ENCODE measurements around the gene LLCFC1.

LLCFC1 gene

DNA sequence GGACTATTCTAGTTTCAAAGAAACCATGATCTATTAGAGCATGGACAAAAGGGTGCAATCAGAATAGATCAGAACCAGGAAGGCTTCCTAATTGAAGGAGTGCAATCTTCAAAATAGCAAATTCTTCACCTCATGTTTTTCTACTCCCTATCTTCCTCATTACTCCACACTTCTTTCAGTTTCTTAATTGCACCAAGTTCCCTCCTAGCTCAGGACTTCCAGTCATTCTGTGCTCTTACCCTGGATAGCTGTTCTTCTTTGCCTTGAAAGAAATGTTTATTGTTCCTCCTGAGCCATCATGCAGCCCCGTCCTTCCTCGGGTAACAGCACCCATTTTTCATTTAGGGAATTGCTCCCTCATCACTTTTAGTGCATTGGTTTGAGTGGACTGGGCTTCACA is 28.8 kb upstream of the LLCFC1 start:
- DNase-seq: no peak

DNA sequence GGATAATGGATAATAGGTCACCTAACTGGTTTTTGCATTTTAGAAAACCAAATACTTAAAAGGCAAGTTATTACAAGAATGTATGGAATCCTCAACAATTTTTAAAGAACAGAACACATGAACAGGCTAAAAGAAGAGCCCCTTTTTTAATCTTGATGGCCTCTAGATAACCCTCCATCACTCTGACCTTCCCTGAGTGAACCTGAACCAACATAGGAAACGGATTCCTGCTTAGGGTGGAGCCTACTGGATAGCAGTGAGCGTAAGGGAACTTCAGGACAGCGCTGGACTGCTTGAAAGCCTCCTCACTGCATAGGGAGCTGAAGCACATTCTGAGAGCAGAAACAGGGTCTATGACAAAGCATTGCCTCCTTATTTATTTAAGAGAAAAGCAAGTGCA is 26.2 kb upstream of the LLCFC1 start:
- no peak for DNase-seq

DNA sequence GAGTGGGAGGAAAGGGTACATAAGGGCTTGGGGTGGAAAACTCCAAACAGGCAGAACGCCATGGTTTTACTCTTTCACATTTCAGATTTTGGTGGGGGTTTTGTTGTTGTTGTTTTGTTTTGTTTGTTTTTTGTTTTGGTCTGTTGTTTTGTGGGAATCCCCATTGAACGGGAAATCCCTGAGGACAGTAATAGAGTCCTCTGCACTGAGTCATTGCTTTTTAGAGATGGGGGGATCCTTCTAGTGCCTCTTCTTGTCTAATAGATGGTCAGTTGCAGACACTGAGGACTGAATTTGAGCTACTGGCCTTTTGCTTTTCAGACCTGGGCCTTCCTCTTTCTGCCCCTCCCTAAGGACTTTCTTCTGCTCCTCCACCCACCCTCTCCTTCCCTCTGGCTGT is 25.7 kb upstream of the LLCFC1 start:
- no peak for DNase-seq

DNA sequence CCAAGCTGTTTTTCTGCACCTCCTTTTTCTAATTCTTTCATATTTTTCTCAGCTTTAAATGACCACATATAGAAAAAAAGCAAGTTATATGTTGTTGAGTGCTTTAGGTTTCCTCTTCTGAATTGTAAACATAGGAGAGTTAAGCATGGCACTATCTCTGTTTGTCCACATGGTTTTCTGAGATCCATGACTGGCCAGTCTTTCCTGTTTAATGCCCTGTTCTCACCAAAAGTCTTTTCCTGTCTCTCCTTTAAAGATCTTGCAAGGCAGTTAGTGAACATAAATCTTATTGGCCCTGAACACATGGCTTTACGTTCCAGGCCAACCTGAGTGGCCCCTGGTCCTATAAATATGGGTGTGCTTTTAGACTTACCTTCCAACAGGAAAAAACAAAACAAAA is 25.2 kb upstream of the LLCFC1 start:
- no peak for DNase-seq

DNA sequence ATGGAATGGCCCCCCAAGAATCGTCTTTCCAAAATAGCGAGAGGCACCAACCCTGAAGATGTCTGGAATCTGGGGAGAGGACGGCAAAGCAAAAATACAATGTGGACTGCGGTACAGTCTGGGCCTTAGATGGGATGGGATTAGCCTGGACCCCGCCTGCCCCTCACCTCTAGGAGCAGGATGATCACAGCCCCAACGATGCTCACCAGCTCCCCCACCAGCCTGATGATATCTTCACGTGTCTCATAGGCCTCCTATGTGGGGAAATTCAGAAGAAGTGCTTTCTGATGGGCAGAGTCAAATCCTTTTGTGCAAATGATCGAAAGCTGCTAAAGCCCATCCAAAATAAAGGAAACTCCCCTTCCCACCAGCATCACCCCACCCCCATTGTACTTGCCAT is 24.0 kb upstream of the LLCFC1 start:
- DNase-seq: no peak

DNA sequence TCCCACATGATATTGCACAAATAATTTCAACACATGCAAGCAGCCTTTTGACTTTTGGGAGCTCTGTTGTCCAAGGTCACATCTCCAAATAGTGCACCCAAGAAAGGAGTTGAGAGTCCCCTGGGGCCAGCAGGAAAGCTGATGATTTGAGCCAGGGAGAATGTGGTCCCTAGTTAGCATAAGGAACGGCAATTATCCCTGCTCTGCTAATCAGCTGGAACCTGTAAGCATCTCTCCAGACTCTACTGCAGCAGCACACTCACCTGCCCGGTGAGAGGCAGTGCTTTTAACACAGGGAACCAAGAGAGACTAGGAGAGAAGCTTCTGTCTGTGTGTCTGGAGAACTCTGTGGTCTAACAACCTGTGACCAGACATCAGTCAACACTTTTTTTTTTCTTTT is 22.8 kb upstream of the LLCFC1 start:
- no peak for DNase-seq

DNA sequence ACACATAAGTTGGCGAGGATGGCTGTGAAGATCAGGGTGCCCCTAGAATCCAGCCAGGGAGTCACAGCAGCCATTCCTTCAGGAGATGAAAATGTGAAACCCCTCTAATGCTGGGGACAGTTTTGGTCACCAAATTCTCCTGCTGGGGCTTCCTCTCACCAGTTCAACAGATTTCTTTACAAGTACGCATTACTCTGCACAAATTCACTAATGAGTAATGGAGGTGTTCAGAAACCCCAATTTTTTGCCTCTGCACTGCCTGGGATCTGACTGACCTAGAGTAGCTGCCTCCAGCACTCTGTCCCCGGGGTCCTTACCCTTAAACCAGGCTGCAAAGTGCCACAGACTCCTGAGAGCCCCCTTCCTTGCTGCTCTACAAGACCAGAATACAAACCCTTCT is 21.8 kb upstream of the LLCFC1 start:
- DNase-seq: no peak

DNA sequence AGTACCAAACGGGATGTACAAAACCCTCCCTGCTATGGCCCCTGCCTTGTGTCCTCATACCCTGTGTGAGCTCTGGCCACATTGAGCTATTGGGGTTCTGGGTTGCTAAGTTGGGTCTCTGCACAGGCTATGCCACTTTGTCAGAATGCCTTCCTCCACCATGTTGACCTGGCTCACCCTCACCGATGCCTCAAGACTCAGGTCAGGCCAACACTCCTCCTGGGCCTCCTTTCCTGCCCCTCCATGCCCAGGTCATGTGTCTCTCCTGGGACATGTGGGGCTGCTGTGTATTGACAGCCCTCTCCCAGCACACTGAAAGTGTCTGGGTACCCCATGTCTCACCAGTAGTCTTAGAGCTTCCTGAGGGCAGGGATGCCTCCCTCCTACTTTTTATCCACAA is 20.4 kb upstream of the LLCFC1 start:
- no peak for DNase-seq

DNA sequence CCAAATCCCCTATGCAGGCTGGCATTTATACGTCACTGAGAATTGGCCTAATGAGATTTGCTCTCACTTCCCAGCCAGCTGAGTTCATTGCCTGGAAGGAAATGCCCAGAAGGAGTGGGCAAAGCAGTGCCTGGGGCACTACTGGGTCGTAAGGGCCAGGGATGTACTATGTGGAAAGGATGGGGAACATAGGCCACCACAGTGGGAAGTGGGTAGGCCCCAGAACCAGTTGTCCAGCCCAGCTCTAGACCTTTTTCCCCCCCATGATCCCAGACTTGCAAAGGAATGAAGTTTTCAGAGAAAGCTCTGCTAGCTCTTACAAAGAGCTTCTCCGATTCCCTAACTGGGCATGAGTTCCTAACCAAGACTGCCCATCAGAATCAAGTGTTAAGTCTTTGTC is 19.6 kb upstream of the LLCFC1 start:
- no peak for DNase-seq

DNA sequence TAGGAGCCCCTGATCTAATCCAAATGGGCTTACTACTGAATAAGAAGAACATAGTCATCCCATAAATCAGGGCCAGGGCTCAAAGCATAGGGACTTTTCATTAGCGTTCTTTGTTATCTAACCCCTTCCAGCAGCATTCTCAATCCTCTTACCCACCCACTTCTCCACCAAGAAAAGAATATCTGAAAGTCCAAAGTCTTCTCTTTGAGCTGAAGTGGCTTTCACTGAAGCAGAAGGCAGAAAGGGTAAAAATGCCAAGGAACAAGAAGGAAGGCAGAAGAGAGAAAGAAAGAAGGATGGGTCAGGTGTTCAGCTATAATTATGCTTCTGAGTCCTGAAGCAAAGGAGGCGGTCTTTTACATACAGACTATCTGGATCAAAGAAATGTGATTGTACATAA is 15.9 kb upstream of the LLCFC1 start:
- no peak for DNase-seq

DNA sequence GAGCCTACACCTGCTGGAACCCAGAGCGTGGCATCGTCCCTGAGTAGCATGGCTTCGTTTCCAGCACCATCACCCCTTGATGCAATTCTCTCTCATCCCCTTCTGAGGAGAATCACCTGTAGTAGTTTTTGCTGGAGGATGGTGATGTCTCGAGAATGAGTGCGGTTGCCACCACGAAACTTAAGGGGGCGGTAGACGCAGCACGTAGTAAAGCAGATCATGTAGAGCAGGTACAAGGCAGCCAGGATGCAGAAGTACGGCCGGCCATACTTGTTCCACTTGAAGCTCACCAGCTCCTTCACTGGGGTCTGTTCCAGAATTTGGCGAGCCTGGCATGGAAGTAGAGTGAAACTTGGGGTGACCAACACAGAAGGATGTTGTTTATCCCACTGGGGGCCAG is 13.9 kb upstream of the LLCFC1 start:
- DNase-seq: no peak

DNA sequence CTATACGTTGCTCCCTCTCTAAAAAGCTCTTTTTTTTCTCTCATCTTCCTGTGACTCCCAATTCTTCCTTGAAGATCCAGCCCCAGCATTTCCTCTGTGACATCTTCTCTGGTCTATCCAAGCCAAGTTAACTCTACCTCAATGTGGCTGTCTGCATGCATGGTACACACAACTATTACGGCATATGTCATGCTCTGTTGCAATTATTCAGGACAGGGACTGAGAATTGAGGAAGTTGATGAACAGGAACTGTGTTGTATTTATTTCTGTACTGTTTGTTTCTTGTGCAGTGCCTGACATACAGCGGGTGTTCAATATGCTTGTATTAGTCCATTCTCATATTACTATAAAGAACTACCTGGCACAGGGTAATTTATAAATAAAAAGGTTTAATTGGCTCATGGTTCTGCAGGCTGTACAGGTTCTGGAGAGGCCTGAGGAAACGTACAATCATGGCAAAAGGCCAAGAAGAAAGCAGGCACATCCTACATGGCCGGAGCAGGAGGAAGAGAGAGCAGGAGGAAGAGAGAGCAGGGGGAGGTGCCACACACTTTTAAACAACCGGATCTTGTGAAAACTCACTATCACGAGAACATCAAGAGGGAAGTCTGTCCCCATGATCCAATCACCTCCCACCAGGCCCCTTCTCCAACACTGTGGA is 12.1 kb upstream of the LLCFC1 start:
- DNase-seq: no peak

DNA sequence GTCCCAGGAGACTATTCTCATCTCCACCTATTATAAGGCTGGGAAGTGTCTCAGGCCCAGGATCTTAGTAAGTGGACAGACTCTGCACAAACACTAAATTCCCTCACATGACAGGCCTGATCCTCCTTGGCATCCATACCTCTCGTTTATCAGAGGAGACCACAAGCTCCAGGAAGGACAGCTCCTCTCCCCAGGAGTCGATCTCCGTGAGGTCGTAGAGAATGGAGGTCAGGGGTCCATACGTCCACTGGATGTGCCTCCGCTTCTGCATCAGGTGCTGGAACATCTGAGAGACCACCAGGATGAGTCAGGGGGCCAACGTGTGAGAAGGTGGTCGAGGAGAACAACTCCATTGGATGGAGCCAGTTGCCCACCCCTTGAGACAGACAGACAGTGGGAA is 11.3 kb upstream of the LLCFC1 start:
- DNase-seq: no peak

DNA sequence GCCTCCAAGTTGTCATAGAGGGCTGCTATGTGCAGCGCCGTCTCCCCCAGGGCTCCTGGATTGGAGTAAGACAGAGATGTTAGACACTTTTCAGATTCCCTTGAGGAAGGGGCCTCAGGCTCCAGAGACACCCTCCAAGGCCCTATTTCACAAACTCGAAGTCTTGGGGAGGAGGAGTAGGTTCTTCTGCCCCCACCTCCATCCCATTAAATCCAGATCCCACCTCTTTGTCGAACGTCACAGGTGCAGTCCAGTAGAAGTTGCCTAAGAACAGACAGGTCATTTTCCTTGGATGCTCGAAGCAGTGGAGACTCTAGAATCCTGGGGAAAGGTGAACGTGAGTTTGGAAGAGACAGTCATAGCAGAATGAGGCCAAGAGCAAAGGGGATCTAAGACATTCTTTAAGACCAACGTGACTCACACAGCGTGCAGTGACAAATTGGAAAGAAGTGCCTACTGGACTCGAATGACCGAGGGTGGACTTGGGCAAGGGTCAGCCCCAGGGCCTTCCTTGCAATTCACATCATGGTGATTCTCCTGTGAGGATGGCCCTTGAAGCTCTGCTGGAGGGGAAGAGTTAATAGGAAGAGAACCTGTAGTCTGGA is 9.1 kb upstream of the LLCFC1 start:
- DNase-seq: no peak

DNA sequence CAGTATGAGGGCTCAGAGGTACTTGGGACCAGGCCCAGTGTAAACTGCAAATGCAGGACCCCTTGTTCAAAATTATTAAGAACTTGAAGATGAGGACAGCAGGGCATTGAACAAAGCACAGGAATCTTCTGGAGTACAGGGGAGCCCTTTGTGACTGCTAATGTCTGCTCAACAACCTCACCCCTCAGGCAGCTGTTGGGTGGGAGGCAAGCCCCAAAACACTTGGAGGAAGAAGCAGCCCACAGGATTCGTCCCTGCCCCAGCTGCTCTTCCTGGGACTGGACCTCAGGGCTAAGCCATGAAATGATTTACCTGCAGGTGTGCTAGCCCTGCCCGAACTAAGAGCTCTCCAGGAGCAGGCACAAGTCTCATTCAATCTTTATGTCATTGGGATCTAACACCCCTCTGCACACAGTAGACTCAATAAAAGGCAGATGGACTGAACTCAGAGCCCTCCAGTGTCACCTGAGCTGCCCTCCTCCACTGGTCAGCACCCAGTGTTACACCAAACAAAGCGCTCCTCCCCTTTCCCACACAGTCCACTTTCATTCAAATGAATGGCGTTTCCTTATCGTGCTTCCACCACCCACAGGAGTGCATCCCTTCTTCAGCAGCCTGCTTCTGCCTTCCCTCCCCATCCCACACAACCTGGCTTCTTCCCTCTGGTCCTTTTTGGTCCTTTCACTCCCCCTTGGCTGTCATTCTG is 6.7 kb upstream of the LLCFC1 start:
- DNase-seq: no peak

DNA sequence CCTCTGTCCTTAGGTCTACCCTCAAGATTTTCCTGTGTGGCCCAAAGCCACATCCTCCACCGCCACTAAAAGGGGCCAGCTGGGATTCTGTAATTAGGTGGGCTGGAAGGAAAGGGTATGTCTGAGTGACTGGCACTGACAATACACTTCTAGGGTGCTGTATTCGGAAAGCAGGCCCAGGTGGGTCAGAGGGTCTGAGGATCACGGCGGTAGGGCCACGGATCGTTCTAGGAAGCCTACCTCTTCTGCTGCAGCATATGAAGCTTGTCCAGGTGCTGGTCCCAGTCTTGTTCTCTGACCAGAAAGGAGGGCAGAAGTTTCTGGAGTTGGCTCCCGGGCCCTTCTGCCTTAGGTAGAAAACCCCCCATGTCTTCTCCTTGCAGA is 6.2 kb upstream of the LLCFC1 start:
- DNase-seq: no peak

DNA sequence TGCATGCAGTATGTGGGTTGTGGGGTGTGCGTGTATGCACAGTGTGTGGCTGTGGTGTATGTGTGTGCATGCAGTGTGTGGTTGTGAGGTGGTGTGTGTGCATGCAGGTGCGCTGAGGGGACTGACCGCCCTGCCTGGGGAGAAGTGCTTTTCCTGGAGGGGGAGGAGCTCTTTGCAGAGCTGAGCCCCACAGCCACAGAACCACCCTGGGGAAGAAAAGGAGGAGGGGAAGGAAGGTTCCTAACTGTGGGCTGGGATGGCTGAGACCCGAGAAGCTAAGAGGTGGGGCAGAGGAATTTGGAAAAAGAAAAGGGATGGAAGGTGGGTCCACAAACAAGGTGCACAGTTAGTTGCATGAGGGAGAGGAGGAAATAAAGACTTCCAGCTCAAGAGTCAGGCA is 5.7 kb upstream of the LLCFC1 start, which contains the start of gene TRPV5:
Gene TRPV5 (minus strand): TSS at position 123 of the 400 bp plus-strand sequence. CDS start 287 bp downstream, outside the sequence.
- no peak for DNase-seq

DNA sequence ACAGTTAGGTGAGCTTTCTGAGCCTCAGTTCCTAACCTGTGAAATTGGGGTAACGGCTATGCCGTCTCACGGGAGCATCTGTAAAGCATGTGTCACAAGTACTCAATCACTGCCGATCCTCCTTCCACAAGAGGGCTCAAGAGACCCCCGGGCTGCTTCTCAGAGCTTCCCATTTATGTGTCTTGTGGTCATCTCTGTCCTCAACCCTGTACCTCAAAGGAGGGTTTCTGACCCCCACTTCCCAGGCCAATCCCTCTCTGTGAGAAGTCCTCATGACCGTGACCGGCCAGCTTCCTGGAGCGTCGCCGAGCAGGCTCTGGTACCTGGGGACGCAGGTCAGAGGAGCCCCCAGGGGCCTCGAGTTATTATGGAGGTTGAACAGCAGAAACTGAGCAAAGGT is 5.2 kb upstream of the LLCFC1 start:
- no peak for DNase-seq

DNA sequence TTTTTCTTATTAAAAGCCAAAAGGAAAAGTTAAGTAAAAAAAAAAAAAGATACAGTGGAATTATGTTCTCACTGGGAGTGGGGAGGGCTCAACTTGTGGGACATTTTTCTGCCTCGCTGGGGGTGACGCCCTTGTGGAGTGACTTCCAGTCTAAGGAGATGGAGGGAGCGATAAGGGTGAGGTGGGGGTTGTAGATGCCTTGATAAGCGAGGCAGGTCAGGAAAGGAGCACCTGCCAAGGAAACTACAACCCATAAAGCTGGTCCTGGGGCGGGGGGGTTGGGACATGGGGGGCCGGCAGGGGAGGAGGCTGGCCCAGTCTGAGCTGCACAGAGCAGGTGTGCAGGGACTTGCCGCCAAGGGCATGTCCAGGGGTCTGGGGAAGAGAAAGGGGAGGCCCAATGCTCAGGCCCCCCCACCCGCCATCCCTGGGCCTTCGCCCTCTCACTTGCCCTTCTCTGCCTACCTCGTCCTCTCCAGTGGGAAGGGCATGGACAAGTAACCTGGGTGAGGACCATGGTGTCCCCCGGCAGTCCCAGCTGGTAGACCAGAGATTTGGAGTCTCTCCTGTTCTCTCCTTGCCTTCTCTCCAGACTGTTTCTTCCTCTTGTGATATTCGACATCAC is 3.2 kb upstream of the LLCFC1 start:
- DNase-seq: no peak

DNA sequence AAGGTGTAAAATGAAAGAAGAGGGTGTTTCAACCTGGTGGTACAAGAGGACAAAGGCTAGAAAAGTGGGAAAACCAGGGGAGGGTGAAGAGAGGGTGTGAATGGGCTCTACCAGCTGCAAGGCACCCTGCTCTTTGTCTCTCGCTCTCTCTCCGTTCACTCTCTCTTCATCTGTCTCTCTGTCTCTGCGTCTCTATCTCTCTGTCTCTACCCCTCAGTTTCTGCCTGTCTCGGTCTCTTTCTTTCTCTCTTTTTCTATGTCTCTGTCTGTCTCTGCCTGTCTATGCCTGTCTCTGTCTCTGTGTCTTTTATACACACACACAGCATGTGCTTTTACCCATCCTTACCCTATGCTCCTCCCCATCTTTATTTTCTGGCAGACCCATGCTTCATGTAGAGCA is 673 bp upstream of the LLCFC1 start:
- no peak for DNase-seq

DNA sequence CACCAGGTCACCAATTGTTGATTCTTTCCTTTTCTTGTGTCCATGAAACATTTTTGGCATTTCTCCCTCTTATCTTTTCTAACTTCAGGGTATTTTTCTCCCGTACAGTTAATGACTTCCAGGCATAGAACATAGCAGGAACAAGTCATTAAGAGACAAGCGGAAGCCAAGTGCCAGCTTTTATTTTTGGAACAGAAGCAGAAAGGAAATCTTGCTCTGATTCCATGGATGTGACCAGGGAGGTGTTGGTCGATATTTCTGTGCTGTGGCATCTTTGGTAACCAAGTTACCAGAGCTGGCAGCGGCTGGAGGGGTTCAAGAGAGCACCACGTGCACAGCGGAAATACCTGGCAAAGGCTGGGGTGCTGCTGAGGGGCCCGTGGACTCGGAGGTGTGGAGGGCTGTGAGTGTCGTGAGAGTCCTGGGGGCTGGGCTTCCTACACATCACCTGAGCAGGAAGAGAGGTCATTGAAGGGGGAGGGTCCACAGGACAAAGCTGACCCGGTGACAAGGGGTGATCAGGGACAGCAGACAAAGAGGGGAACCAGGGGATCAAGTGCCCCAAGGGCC is 1.8 kb downstream of the LLCFC1 start:
- DNase-seq: no peak

DNA sequence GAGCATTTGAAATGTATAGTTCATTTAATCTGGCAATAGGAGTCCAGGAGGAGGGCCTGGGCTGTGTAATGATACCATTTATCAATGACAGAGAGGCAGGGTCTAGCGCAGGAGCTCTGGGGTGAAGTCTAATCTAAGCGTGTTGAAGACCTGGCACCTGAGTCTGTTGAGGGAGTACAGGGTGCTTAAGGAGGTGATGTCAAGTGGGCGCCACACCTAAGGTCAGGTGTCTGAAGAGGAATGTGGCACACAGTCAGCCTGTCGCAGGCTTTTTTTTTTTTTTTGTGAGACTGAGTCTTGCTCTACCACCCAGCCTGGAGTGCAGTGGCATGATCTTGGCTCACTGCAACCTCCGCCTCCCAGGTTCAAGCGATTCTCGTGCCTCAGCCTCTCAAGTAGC is 2.3 kb downstream of the LLCFC1 start:
- DNase-seq: no peak

DNA sequence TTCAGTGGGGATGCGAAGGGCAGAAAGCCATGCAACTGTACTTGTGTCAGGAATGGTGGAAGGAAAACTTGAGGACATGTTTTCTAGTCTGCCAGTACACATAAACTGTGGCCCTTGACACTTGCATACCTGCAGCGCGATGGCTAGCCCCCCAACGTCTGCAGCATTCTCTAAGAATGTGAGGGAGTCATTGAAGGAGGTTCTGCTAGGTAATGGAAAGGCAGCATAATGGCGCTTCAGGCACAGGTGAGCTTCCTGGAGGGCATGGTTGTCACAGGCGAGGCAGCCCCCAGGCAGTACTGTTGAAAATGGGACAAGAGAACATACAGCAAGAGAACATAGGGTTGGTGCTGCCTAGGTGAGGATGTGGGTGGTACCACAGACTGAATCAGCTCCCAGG is 3.5 kb downstream of the LLCFC1 start:
- DNase-seq: no peak
